Neuron (in vitro differentiated cells): ENCODE data around the gene ADGRB3.
A peak's percentile ranks its signal among the peaks of the same experiment; 100 is the strongest.

ENCODE experiments used
- H2AFZ ChIP-seq: one replicate; pipeline ENCODE4 v1.6.1; 2013; ENCODE audit warnings: low read depth, mild to moderate bottlenecking, inconsistent platforms, low read length, moderate library complexity
- H3K27me3 ChIP-seq: one replicate; pipeline ENCODE4 v1.6.1; 2013; ENCODE audit warnings: low read length; ENCODE audit not compliant: insufficient read depth
- H3K36me3 ChIP-seq: one replicate; pipeline ENCODE4 v1.6.1; 2013; ENCODE audit warnings: low read length; ENCODE audit not compliant: insufficient read depth
- H3K4me1 ChIP-seq: one replicate; pipeline ENCODE4 v1.6.1; 2013; ENCODE audit warnings: low read length; ENCODE audit not compliant: insufficient read depth
- H3K4me3 ChIP-seq: 2 replicates; pipeline ENCODE4 v1.5.1; 2013; ENCODE audit warnings: mild to moderate bottlenecking, low read length, moderate library complexity
- H3K9me3 ChIP-seq: one replicate; pipeline ENCODE4 v1.6.1; 2013; ENCODE audit warnings: low read length

Gene ADGRB3

DNA sequence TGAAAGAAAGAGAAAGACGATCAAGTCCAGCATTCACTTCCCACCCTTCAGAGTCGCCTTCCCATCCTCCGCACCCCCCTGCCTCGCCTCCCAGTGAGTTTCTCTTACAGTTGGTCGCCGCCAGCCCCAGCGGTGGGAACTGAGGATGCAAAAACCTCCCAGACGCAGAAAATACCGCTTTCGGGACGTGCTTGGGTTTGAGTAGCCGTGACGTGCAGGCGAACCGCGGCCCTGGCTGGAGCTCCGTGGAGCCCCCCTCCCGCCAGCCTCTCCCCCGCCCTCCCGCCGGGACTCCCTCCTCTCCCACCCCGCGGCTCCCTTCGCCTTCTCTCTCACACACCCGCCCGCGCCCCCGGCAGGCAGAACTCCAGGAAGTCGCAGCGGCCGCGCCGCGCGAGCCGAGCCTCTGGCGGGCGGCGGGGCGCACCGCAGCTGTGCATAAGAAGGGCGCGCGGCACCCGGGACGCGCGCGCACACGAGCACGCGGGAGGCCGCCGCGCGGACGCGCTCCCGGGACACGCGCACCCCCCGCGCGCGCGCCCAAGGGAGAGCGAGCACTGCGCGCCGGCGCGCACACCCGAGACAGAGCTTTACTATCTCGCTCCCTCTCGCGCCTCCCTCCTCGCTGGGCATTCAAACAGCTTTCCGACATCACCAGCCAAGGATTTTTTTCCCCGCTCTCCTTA lies at the start of gene ADGRB3:
Gene ADGRB3 (plus strand): TSS at position 557 of the 686 bp plus-strand sequence. CDS start 3,394 bp downstream, outside the sequence.
- no peaks in the 10 kb centered on the region for H3K27me3 ChIP-seq
- peak within 1 kb of the TSS; percentile 98 for H2AFZ ChIP-seq
- peaks cover 30% of the 10 kb centered on the region for H3K4me1 ChIP-seq

DNA sequence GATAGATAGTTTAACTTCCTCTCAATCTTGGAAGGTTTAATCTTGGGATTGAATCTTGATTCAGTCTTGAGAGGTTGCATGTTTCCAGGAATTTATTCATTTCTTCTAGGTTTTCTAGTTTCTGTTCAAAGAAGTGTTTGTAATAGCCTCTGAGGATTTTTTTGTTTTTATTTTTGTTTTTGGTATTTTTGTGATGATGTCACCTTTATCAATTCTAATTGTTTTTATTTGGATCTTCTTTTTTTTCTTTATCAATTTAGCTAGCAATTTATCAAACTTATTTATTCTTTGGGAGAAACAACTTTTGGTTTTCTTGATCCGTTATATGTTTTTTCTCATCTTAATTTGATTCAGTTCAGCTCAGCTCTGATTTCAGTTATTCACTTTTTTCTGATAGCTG lies 41.5 kb upstream of the ADGRB3 start:
- Histone ChIP-seq H3K27me3 (no peaks in the 10 kb centered on the region), H2AFZ (no peak overlapping the region), H3K9me3 (no peaks in the 10 kb centered on the region), H3K4me1 (no peaks in the 10 kb centered on the region), H3K36me3 (no peaks in the 10 kb centered on the region), H3K4me3 (no peak overlapping the region)

More for the DNA sequence above, at the start of gene ADGRB3:
- H3K4me3 ChIP-seq = peak within 1 kb of the TSS; percentile 60
- no peaks in the 10 kb centered on the region for H3K9me3 ChIP-seq
- H3K36me3 ChIP-seq = peaks cover 7% of the 10 kb centered on the region

DNA sequence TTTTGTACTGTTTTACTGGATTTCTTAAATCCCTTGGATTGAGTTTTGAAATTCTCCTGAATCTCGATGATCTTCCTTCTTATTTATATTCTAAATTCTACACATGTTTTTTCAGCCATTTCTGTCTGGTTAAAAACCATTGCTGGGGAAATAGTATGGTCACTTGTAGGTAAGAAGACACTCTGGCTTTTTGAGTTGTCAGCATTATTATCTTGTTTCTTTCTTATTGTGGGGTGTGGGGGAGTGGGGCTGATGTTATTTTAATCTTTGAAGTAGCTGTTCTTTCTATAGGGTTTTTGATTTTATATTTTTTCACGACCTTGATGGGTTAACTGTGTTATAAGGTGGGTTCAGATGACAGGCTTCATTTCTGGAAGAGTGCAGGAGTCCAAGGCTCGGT lies 37.4 kb upstream of the ADGRB3 start:
- Histone ChIP-seq H3K4me1 (no peaks in the 10 kb centered on the region), H2AFZ (no peak overlapping the region), H3K9me3 (no peaks in the 10 kb centered on the region), H3K4me3 (no peak overlapping the region), H3K27me3 (no peaks in the 10 kb centered on the region), H3K36me3 (no peaks in the 10 kb centered on the region)

DNA sequence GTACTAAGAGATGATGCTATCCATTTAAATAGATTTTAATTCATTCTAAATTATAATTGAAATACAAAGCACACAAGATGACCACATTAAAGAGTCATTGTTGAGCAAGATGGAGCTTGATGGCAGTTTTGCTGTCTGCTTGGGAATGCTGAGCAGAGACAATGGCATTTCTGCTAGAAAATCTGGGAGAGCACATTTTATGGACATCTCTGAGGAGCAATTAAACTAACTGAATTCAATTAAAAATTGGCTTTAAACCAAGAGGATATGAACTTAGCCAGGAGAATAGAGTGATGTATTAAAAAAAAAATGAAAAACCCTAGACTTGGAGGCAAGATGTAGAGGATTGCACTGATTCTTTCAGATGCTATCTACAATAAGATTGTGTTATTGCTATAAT lies 19.1 kb upstream of the ADGRB3 start:
- Histone ChIP-seq H3K27me3 (no peaks in the 10 kb centered on the region), H3K9me3 (no peaks in the 10 kb centered on the region), H2AFZ (no peak overlapping the region), H3K4me3 (no peak overlapping the region), H3K36me3 (no peaks in the 10 kb centered on the region), H3K4me1 (no peaks in the 10 kb centered on the region)

DNA sequence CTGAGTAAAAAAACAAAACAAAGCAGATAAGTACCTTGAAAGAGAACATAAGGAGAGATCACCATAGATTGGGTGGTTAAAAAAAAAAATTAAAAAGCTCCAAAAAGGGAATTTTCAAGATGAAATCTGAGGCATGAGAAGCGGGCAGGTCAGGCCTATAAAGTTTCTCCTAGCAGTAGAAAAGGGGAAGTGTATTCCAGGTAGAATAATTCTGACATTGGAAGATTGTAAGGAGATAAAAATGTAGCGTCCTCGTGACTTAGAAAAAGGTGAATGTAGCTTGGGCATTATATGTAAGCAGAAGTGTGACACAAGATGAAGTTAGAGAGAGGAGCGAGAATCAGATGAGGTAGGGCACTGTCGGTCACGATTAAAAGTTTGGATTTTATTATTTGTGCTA lies 9.1 kb upstream of the ADGRB3 start:
- no peak overlapping the region for H3K4me3 ChIP-seq
- no peaks in the 10 kb centered on the region for H3K4me1 ChIP-seq
- H2AFZ ChIP-seq = no peak overlapping the region
- no peaks in the 10 kb centered on the region for H3K9me3 ChIP-seq
- H3K27me3 ChIP-seq = no peaks in the 10 kb centered on the region
- H3K36me3 ChIP-seq = no peaks in the 10 kb centered on the region

DNA sequence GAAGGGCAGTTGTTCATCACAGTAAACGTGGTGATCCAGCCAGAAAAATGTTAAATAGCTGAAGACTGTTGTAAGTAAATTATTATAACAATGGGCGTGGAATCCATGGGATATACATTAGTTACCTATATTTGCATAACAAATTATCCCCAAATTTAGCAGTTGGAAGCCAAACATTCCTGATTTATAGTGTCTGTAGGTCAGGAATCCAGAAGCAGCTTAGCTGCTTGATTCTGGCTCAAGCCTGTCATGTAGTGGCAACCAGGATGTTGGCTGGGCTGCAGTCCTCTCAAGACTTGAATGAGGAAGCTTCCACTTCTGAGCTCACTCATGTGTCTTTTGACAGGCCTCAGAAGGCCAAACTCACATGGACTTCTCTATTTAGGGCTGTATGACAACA lies 6.9 kb upstream of the ADGRB3 start:
- Histone ChIP-seq H3K4me1 (peaks cover 8% of the 10 kb centered on the region), H2AFZ (no peak overlapping the region), H3K27me3 (no peaks in the 10 kb centered on the region), H3K36me3 (no peaks in the 10 kb centered on the region), H3K4me3 (no peak overlapping the region), H3K9me3 (no peaks in the 10 kb centered on the region)

DNA sequence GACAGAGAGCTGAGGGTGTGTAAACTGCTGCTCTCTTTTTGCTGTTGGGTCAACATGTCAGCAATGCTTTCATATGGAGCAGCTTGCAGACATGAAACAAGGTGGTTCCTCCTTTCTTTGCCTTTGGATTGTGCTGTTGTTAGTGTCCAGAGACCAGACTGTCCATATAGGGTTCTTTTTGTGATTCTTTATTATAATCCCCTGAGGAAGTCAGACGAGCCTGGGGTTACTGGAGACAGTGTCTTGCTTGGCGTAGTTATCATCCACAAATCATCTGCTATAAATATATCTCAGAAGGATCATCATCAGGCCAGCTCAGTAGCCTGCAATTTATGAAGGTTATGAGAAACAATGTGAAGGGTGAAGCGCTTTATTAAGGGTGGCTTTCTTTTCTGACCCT lies 2.3 kb upstream of the ADGRB3 start:
- no peak overlapping the region for H2AFZ ChIP-seq
- H3K4me3 ChIP-seq = peak overlapping the region; percentile 60
- H3K36me3 ChIP-seq = no peaks in the 10 kb centered on the region
- peaks cover 20% of the 10 kb centered on the region for H3K4me1 ChIP-seq
- no peaks in the 10 kb centered on the region for H3K27me3 ChIP-seq
- no peaks in the 10 kb centered on the region for H3K9me3 ChIP-seq

DNA sequence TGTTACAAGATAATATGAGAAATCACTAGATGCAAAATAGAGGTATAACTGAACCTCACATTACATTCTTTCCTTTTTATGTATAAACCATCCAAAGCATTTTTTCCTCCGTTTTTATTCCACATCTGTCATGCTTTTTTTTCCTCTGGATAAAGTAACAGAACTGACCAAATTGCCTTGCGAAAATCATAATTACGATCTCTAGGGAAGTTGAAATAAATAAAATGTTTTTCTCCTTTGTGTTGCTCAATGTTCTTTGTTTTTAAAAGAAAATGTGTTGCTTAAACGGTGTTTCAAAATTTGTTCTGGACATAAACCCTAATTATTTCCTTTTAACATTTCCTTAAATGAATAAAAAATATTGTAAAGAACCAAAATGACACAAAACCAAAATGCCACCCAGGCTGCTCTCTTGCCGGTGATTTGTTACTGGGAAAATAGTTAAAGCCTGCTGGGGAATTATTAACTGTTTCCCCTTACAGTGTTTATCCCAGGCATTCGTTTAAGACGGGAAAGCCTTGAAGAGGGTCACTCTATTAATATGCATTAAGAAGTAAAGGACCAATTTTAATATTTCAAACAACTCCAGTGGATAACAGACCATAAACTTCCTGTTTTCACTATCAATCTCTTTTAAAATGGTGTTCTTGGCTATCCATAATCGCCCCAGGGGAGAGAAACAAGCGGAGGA lies 1.7 kb upstream of the ADGRB3 start:
- H3K9me3 ChIP-seq = no peaks in the 10 kb centered on the region
- no peaks in the 10 kb centered on the region for H3K36me3 ChIP-seq
- H3K27me3 ChIP-seq = no peaks in the 10 kb centered on the region
- H3K4me3 ChIP-seq = peak overlapping the region; percentile 60
- H3K4me1 ChIP-seq = peaks cover 26% of the 10 kb centered on the region
- peak overlapping the region; percentile 20 for H2AFZ ChIP-seq

DNA sequence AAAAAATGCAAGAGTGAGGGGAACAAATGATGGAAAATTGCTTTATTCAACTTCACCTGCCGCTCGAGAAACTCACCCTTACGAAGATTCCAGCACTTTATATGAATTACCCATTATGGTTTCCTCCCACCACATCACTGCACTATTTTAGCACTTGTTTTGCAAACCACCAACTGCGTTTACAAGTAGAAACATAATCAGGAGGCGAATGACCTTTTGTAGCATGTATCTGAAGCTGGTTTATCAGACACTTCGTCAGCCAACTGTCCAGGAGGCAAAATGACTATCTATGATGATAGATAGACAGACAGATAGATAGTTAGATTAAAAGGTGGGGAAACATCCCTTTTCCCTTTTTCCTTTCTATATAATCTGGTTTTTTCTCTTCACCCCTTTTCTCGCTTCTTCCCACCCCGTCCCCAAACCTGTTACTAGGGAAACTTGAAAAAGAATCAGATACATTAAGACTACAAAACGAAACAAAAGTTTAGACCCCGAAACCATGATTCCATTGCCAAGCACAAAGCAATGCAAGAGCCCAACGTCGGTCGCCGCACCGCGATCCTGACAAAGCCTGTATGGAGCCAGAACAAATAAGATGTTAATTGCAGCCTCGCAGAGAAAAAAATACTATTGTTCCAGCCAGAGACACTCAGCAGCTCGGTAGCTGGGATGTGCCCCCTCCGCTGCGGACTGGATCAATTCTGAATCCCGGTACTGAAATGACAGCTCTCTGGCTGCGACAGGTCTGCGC lies 933 bp upstream of the ADGRB3 start:
- Histone ChIP-seq H2AFZ (peak overlapping the region; percentile 20), H3K4me3 (peak overlapping the region; percentile 60), H3K9me3 (no peaks in the 10 kb centered on the region), H3K4me1 (peaks cover 30% of the 10 kb centered on the region), H3K27me3 (no peaks in the 10 kb centered on the region), H3K36me3 (peaks cover 1% of the 10 kb centered on the region)

DNA sequence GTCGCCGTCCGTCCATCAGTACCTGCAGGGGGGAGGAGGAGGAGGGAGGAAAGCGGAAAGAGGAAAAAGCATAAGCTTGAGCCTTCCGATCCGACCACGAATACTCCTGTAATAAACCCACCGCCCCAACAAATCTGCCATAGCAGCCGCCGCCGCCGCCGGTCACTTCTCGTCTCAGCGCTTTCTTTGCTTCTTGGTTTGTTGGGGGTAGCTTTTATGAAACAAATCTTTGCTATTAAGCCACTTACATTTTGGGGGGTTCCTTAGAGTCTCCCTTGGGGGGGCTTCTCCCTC lies 277 bp downstream of the ADGRB3 start:
- Histone ChIP-seq H3K9me3 (no peaks in the 10 kb centered on the region), H3K4me3 (peak overlapping the region; percentile 60), H3K4me1 (peaks cover 33% of the 10 kb centered on the region), H3K27me3 (no peaks in the 10 kb centered on the region), H2AFZ (peak overlapping the region; percentile 98), H3K36me3 (peaks cover 7% of the 10 kb centered on the region)

DNA sequence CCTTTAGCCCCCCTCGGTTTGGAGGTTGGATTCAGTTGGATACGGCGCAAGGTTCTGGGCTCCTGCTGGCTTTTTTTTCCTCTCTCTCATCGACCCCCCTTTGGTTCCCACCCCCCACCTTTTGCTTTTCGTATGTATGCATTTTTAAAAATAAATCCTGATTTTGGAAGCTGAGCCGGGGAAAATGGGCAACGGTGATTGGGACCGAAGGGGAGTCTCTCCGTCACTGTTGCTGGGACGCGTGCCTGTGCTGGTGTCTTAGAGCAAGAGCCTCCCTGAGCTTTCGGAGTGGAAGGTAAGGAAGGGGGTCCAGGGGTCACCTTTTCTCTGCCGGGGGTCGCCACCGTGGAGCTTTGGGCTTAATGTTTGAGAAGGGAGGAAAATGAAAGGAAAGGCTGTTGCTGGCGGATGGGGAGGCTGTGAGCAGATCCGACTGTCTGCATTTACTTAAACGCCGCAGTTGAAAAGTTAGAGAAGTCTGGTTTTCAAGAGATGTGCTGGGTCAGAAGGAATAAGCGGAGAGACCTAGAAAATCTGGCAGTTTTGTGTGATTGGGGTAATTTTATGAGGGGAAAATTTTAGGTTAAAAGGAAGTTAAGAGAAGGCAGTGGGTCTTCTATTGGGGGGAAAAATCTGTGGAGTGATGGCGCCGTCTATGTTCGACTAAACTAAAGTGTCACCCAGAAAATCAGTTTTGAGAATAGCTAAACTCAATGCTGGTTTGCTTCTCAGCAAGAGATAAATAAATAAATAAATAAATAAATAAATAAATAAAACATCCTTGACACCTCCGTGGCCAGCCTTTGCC lies 828 bp downstream of the ADGRB3 start:
- Histone ChIP-seq H3K4me1 (peaks cover 35% of the 10 kb centered on the region), H3K9me3 (no peaks in the 10 kb centered on the region), H3K27me3 (no peaks in the 10 kb centered on the region), H3K4me3 (peak overlapping the region; percentile 60), H3K36me3 (peaks cover 9% of the 10 kb centered on the region), H2AFZ (peak overlapping the region; percentile 98)

DNA sequence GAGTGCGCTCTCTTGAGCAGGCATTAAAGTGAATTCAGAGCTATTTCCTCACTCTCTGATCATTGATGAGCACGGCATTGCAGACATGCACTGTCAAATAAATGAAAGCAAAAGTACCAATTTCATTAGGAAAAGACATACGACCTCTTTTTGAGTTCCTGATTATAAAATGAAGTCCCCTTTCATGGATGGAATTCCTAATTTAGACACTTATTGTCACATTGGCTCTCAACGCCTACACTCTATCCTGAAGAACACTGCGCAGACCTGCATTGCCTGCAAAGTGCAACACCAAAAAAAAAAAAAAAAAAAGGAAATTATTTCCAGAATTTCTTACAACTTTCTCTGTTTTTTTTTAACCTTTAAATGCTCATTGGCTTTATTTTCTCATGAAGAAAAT lies 1.6 kb downstream of the ADGRB3 start:
- peaks cover 16% of the 10 kb centered on the region for H3K36me3 ChIP-seq
- peak overlapping the region; percentile 60 for H3K4me3 ChIP-seq
- peaks cover 35% of the 10 kb centered on the region for H3K4me1 ChIP-seq
- H2AFZ ChIP-seq = no peak overlapping the region
- no peaks in the 10 kb centered on the region for H3K9me3 ChIP-seq
- H3K27me3 ChIP-seq = no peaks in the 10 kb centered on the region

DNA sequence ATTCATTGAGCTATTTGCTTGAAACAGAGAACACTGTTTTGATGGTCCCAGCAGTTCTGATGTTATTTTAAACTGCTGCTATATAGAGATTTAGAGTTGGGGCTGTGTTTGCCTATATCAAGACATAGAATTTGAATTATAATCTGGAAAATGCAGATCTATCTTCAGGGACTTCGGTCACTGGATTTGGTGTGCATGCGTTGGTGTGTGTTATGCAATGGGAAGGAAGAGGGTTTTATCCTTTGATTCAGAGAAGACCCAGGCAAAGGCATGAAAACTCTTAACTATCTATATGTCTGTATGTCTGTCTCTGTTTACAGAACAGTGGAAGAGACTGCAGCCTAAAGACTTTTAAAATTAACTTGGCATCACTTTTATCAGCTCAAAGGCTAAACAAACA lies 2.0 kb downstream of the ADGRB3 start:
- peak overlapping the region; percentile 60 for H3K4me3 ChIP-seq
- peaks cover 18% of the 10 kb centered on the region for H3K36me3 ChIP-seq
- H3K4me1 ChIP-seq = peaks cover 35% of the 10 kb centered on the region
- no peaks in the 10 kb centered on the region for H3K9me3 ChIP-seq
- no peak overlapping the region for H2AFZ ChIP-seq
- H3K27me3 ChIP-seq = no peaks in the 10 kb centered on the region
